Fibroblast of lung (primary cell): ENCODE results near the gene COL4A2. TPM values are rescaled to one million over a fixed set of nuclear protein-coding genes. Genes with fewer than 3 reads are reported as not detected.

Experiments used
- DNase-seq, 2 donors: peaks; one replicate each; pipeline versions ENCODE4 v3.0.0 to v3.0.0-alpha.2; 2010; ENCODE audit warnings: low read depth in 2 of 2
- H2AFZ ChIP-seq: 2 replicates; pipeline ENCODE4 v1.5.1; 2012; ENCODE audit warnings: low read length, control low read depth, inconsistent platforms
- H3K27ac ChIP-seq: 2 replicates; pipeline ENCODE4 v1.5.1; 2011; ENCODE audit warnings: low read length, control low read depth; ENCODE audit not compliant: insufficient read depth
- H3K27me3 ChIP-seq: 2 replicates; pipeline ENCODE4 v1.5.1; 2011; ENCODE audit warnings: mild to moderate bottlenecking, low read length; ENCODE audit not compliant: control insufficient read depth, insufficient read depth
- H3K36me3 ChIP-seq: 2 replicates; pipeline ENCODE4 v1.5.1; 2011; ENCODE audit warnings: low read length; ENCODE audit not compliant: control insufficient read depth, insufficient read depth
- H3K4me1 ChIP-seq: 2 replicates; pipeline ENCODE4 v1.5.1; 2011; ENCODE audit warnings: low read length; ENCODE audit not compliant: control insufficient read depth, insufficient read depth; ENCODE audit errors: extremely low read depth
- H3K4me2 ChIP-seq: 2 replicates; pipeline ENCODE4 v1.5.1; 2011; ENCODE audit warnings: low read length, control low read depth; ENCODE audit not compliant: insufficient read depth; ENCODE audit errors: extremely low read depth
- H3K4me3 ChIP-seq, 4 experiments: fragments of 200-600 bp in 1 of 4; sonication (generic) in 1 of 4; replicated peaks in 1 of 4; 2 replicates each; pipeline ENCODE4 v1.5.1; 2011 to 2016; ENCODE audit warnings: low read length in 4 of 4, low read depth in 3 of 4, mild to moderate bottlenecking in 3 of 4, control low read depth in 2 of 4, inconsistent platforms in 1 of 4, mixed read lengths in 1 of 4; ENCODE audit not compliant: insufficient read depth in 1 of 4; ENCODE audit errors: control extremely low read depth in 1 of 4
- H3K79me2 ChIP-seq: 2 replicates; pipeline ENCODE4 v1.5.1; 2012; ENCODE audit warnings: mild to moderate bottlenecking, low read length, inconsistent platforms; ENCODE audit not compliant: control insufficient read depth, insufficient read depth
- H3K9ac ChIP-seq: 2 replicates; pipeline ENCODE4 v1.5.1; 2011; ENCODE audit warnings: mild to moderate bottlenecking, low read length, control low read depth; ENCODE audit not compliant: insufficient read depth
- H3K9me3 ChIP-seq: 2 replicates; pipeline ENCODE4 v1.5.1; 2012; ENCODE audit warnings: low read depth, low read length; ENCODE audit not compliant: control insufficient read depth, insufficient read depth
- H4K20me1 ChIP-seq: 2 replicates; pipeline ENCODE4 v1.5.1; 2011; ENCODE audit warnings: low read length; ENCODE audit not compliant: control insufficient read depth, insufficient read depth; ENCODE audit errors: extremely low read depth
- CTCF ChIP-seq, 2 donors: IDR thresholded peaks in 1 of 2; conservative IDR thresholded peaks in 1 of 2; 1 replicate in 1 of 2; 2 replicates in 1 of 2; pipeline ENCODE4 v1.5.1; 2011 to 2012; ENCODE audit warnings: low read length in 2 of 2, control low read depth in 1 of 2, inconsistent platforms in 1 of 2, low read depth in 1 of 2, mild to moderate bottlenecking in 1 of 2
- EZH2 ChIP-seq: IDR thresholded peaks from 2 replicates; pipeline ENCODE4 v1.5.1; 2012; ENCODE audit warnings: low read length, control low read depth, mild to moderate bottlenecking; ENCODE audit errors: missing control alignments
- polyA plus RNA-seq, 2 donors: library from polyadenylated mRNA; depleted of rRNA in 1 of 2; stranded (reverse) in 1 of 2; unstranded in 1 of 2; fragments of >200 nt; gene quantifications; 2 replicates each; pipeline ENCODE4 v1.2.1, GENCODE V29; 2011 to 2012; ENCODE audit warnings: missing spikeins in 1 of 2
- total RNA-seq: library from RNA; depleted of rRNA; stranded (reverse); fragments of >200 nt; gene quantifications from 2 replicates; pipeline ENCODE4 v1.2.1, GENCODE V29; 2014

COL4A2 gene
- total and polyA plus RNA-seq, 2 donors (not counting 1 experiment from before 2014, with no cell fraction given) = 93.1 to 463 TPM

GRCh38 chr13:110433014-110433413 lies 125.9 kb downstream of the COL4A2 start:
- Histone ChIP-seq H4K20me1 (no peaks in the 10 kb centered on the region), H3K27ac (no peak overlapping the region), H3K9ac (peak overlapping the region; percentile 44), H3K4me1 (peaks cover 13% of the 10 kb centered on the region), H3K27me3 (no peaks in the 10 kb centered on the region), H2AFZ (no peak overlapping the region), H3K36me3 (peaks cover 10% of the 10 kb centered on the region), H3K4me2 (no peak overlapping the region), H3K79me2 (no peaks in the 10 kb centered on the region), H3K4me3 (no peak overlapping the region), H3K9me3 (no peaks in the 10 kb centered on the region)
- no peak for DNase-seq
- TF ChIP-seq CTCF (conservative IDR thresholded peaks at IDR 0.05 in 1 of 2, IDR thresholded peaks at IDR 0.05 in 1 of 2; ENCODE audit: low read depth in 1 of 2, low read length in 2 of 2) = no peak
- no peak for TF ChIP-seq EZH2

- Histone ChIP-seq H3K9me3 (no peaks in the 10 kb centered on the region), H3K9ac (no peak overlapping the region), H3K79me2 (no peaks in the 10 kb centered on the region), H3K27ac (no peak overlapping the region), H3K27me3 (no peaks in the 10 kb centered on the region), H2AFZ (no peak overlapping the region), H3K4me1 (peaks cover 13% of the 10 kb centered on the region), H3K36me3 (peaks cover 12% of the 10 kb centered on the region), H4K20me1 (no peaks in the 10 kb centered on the region), H3K4me2 (no peak overlapping the region), H3K4me3 (no peak overlapping the region)
- DNase-seq = no peak
- TF ChIP-seq EZH2 = no peak
- no peak for TF ChIP-seq CTCF (conservative IDR thresholded peaks at IDR 0.05 in 1 of 2, IDR thresholded peaks at IDR 0.05 in 1 of 2; ENCODE audit: low read depth in 1 of 2, low read length in 2 of 2)
Measured at GRCh38 chr13:110434629-110435028, 127.5 kb downstream of the COL4A2 start.

GRCh38 chr13:110435331-110435730 lies 128.2 kb downstream of the COL4A2 start:
- no peak overlapping the region for H3K4me3 ChIP-seq
- H3K36me3 ChIP-seq = peaks cover 14% of the 10 kb centered on the region
- no peak overlapping the region for H2AFZ ChIP-seq
- DNase-seq = no peak
- H3K27me3 ChIP-seq = no peaks in the 10 kb centered on the region
- no peak overlapping the region for H3K4me2 ChIP-seq
- H3K9ac ChIP-seq = no peak overlapping the region
- H3K79me2 ChIP-seq = no peaks in the 10 kb centered on the region
- TF ChIP-seq CTCF (conservative IDR thresholded peaks at IDR 0.05 in 1 of 2, IDR thresholded peaks at IDR 0.05 in 1 of 2; ENCODE audit: low read depth in 1 of 2, low read length in 2 of 2) (no peak), EZH2 (no peak)
- H3K27ac ChIP-seq = no peak overlapping the region
- H3K4me1 ChIP-seq = peaks cover 13% of the 10 kb centered on the region
- no peaks in the 10 kb centered on the region for H4K20me1 ChIP-seq
- H3K9me3 ChIP-seq = no peaks in the 10 kb centered on the region
